ENCODE measurements around the gene ACOX1. TPM values are rescaled to one million over a fixed set of nuclear protein-coding genes. Genes with fewer than 3 reads are reported as not detected.

Gene ACOX1
- total RNA-seq, 1 donor from 2014 or later: 75.2 TPM

DNA sequence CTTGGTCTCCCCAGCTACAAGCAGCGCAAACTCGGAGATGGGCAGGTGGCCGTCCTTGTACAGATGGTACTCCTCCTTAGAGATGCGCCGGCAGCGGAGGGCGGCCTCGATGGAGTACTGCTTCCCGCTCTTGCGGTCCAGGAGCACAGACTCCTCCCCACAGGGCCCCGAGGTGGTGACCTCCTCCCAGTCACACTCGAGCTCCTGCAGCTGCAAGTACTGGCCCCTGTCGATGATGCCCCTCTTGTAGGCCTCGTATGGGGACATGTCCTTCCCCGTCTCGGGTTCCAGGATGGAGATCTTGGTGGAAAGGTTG lies 28.8 kb upstream of the ACOX1 start:
- DNase-seq: no peak

DNA sequence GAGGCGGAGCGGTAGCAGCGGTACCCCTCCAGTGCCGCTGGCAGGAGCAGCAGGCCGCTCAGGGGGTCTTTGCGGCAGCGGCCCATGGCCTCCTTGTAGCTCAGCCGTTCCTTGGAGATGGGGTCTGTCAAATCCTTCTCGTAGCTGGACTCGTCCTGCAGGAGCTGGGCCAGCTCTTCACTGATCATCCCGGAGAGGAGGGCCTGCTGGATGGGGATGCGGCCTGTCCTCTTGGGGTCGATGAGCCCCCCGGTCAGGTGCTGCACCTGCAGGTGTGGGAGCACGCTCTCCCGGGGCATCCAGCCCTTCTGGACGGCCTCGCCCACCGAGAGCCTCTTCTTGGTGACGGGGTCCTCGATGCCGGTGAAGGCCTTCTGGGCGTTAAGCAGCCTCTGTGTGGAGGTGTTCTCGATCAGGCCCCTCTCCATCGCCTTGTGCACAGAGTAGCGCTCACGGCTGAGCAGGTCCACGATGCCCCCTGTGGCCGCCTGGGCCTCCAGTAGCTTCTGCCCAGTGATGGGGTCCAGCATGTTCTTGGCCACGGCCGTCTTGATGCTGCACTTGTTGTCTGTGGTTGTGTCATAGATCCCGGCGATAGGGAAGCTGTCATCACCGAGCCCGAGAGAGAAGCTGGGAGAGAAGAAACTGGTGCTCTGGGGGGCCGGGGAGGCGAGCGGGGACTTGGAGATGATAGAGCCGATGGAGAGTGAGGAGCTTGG lies 28.3 kb upstream of the ACOX1 start:
- Histone ChIP-seq H3K4me3 (no peak overlapping the region), H3K36me3 (no peaks in the 10 kb centered on the region), H3K27me3 (no peaks in the 10 kb centered on the region), H3K9me3 (no peaks in the 10 kb centered on the region), H3K4me1 (peaks cover 16% of the 10 kb centered on the region), H3K27ac (no peak overlapping the region)
- DNase-seq (no peak), ATAC-seq (no peak)
- intact Hi-C loops (cut with DNase I): loop anchor here (5.0 kb wide), 1 partner anchor 100 kb away; no protein-coding TSS in a partner anchor
- TF ChIP-seq, protein P1, sequence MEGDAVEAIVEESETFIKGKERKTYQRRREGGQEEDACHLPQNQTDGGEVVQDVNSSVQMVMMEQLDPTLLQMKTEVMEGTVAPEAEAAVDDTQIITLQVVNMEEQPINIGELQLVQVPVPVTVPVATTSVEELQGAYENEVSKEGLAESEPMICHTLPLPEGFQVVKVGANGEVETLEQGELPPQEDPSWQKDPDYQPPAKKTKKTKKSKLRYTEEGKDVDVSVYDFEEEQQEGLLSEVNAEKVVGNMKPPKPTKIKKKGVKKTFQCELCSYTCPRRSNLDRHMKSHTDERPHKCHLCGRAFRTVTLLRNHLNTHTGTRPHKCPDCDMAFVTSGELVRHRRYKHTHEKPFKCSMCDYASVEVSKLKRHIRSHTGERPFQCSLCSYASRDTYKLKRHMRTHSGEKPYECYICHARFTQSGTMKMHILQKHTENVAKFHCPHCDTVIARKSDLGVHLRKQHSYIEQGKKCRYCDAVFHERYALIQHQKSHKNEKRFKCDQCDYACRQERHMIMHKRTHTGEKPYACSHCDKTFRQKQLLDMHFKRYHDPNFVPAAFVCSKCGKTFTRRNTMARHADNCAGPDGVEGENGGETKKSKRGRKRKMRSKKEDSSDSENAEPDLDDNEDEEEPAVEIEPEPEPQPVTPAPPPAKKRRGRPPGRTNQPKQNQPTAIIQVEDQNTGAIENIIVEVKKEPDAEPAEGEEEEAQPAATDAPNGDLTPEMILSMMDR (IDR thresholded peaks at IDR 0.05): no peak

More for the DNA sequence above, 28.8 kb upstream of the ACOX1 start:
- Histone ChIP-seq H3K4me1 (peaks cover 16% of the 10 kb centered on the region), H3K27ac (no peak overlapping the region), H3K9me3 (no peaks in the 10 kb centered on the region), H3K27me3 (no peaks in the 10 kb centered on the region), H3K36me3 (no peaks in the 10 kb centered on the region), H3K4me3 (no peak overlapping the region)
- TF ChIP-seq, protein P1 (IDR thresholded peaks at IDR 0.05): no peak
- intact Hi-C loops (cut with DNase I): loop anchor here (5.0 kb wide), 1 partner anchor 101 kb away; no protein-coding TSS in a partner anchor
- ATAC-seq: no peak

DNA sequence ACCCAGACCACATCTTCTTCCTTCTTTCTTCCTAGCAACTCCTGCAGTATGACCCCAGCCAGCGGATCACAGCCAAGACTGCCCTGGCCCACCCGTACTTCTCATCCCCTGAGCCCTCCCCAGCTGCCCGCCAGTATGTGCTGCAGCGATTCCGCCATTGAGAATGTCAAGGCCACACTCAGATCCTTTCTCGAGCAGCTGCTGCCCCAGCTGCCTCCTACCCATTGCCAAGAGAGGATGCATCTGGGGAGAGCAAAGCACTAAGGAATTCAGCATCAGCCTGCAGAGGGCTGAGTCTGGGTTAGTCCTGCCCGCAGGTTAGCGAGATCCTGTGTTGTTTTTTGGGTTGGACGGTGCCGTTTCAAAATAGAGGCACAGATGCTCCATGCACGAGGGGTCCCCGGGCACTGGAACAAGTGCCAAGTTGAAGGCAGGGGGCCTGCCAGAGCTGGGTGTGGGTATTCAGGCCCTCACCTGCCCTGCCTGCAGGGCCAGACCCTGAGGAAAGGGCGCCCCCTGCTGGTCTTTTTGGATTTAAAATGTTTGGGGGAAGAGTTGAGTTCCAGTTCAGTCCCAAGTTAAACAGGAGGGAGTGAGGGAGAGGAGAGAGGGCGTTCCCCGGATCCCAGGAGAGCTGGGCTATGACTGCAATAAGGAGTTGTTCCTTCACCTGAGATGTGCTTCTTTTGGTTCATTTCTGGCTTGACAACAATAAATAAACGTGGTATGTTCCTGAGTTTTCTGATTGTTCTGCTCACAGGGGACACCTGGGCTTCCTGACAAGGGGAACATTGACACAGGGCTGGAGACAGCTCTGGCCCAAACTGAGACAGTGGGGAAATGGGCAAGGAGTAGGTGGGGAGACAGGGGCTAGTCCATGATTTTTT lies 26.5 kb upstream of the ACOX1 start:
- intact Hi-C loops (cut with DNase I): loop anchor here (5.0 kb wide), 1 partner anchor 98 kb away; no protein-coding TSS in a partner anchor
- H3K9me3 ChIP-seq: no peaks in the 10 kb centered on the region
- peaks cover 16% of the 10 kb centered on the region for H3K4me1 ChIP-seq
- TF ChIP-seq, protein P1 (IDR thresholded peaks at IDR 0.05): peak; percentile 68
- H3K4me3 ChIP-seq: no peak overlapping the region
- DNase-seq (no peak), ATAC-seq (peak; percentile 60)
- no peaks in the 10 kb centered on the region for H3K36me3 ChIP-seq
- H3K27ac ChIP-seq: peak overlapping the region; percentile 72
- no peaks in the 10 kb centered on the region for H3K27me3 ChIP-seq

DNA sequence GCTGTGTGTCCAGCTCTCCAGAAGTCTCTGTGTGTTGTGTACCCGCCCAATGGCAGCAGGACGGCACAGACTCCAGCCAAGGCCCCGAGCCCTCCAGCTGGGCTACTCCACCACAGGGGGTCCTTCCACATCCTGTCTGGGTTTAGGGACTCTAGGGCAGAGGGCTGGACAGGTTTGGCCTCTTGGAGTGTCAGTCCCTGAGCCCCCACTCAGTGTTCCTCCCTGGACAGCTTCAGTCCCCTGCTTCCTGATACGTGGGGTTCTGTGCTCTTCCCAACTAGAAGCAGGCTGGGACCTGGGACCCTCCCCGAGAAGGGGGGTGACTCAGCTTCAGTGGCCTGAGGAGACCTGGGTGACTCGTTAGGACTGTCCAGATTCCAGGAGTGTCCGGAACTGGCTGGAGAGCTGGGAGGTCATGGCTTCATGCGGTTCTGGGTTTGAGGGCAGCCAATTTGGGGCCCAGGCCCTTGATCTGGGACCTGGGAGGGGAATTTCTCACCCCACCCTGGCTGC lies 25.8 kb upstream of the ACOX1 start:
- ATAC-seq (no peak), DNase-seq (no peak)
- H3K36me3 ChIP-seq: no peaks in the 10 kb centered on the region
- intact Hi-C loops (cut with DNase I): loop anchor here (5.0 kb wide), 1 partner anchor 98 kb away; no protein-coding TSS in a partner anchor
- H3K27ac ChIP-seq: peak overlapping the region; percentile 72
- H3K9me3 ChIP-seq: no peaks in the 10 kb centered on the region
- H3K4me1 ChIP-seq: peaks cover 16% of the 10 kb centered on the region
- TF ChIP-seq, protein P1 (IDR thresholded peaks at IDR 0.05): no peak
- H3K27me3 ChIP-seq: no peaks in the 10 kb centered on the region
- no peak overlapping the region for H3K4me3 ChIP-seq

DNA sequence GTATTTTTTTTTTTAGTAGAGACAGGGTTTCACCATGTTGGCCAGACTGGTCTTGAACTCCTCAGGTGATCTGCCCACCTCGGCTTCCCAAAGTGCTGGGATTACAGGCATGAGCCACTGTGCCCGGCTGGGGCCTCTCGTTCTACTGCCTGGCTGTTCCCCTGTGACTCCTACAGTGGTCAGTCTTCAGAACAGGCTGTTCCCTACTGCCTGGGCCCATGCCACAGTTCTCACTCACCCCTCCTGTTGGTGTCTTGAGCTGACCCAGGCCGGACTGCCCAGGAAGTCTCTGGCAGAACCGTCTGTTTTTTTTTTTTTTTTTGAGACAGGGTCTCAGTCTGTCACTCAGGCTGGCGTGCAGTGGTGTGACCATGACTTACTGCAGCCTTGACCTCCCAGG lies 24.9 kb upstream of the ACOX1 start:
- Histone ChIP-seq H3K27ac (peak overlapping the region; percentile 42), H3K9me3 (no peaks in the 10 kb centered on the region), H3K27me3 (no peaks in the 10 kb centered on the region), H3K4me3 (no peak overlapping the region), H3K36me3 (no peaks in the 10 kb centered on the region), H3K4me1 (peaks cover 16% of the 10 kb centered on the region)
- DNase-seq (no peak), ATAC-seq (no peak)
- TF ChIP-seq, protein P1 (IDR thresholded peaks at IDR 0.05): no peak
- intact Hi-C loops (cut with DNase I): no loop called here

Data from upper lobe of right lung (tissue), 1 donor.